GM12875 (cell line): ENCODE results near the gene PSTPIP2.
A peak's percentile ranks its signal among the peaks of the same experiment; 100 is the strongest.

Experiments
- H3K4me3 ChIP-seq: one replicate; pipeline ENCODE4 v1.5.1; 2011; ENCODE audit warnings: low read depth, low read length, control low read depth
- CTCF ChIP-seq: IDR thresholded peaks from 2 replicates; pipeline ENCODE4 v1.5.1; 2011; ENCODE audit warnings: low read depth, mild to moderate bottlenecking, control low read depth, inconsistent platforms, low read length, moderate library complexity, borderline replicate concordance; ENCODE audit not compliant: insufficient read depth

PSTPIP2 gene

GRCh38 chr18:46035696-46036680 is 36.1 kb downstream of the PSTPIP2 start:
- H3K4me3 ChIP-seq = no peak overlapping the region
- TF ChIP-seq CTCF = no peak

- no peak overlapping the region for H3K4me3 ChIP-seq
- no peak for TF ChIP-seq CTCF
These were observed 37.8 kb downstream of the PSTPIP2 start for GRCh38 chr18:46034230-46034629.

GRCh38 chr18:46031741-46032140 is 40.3 kb downstream of the PSTPIP2 start:
- H3K4me3 ChIP-seq = no peak overlapping the region
- no peak for TF ChIP-seq CTCF

- no peak for TF ChIP-seq CTCF
- peak overlapping the region; percentile 50 for H3K4me3 ChIP-seq
These were observed 43.5 kb downstream of the PSTPIP2 start for GRCh38 chr18:46028536-46028891.

GRCh38 chr18:46019936-46020335 is 52.1 kb downstream of the PSTPIP2 start:
- H3K4me3 ChIP-seq = no peak overlapping the region
- TF ChIP-seq CTCF = no peak

- no peak overlapping the region for H3K4me3 ChIP-seq
- no peak for TF ChIP-seq CTCF
These were observed 58.4 kb downstream of the PSTPIP2 start for GRCh38 chr18:46013484-46014189.
